ENCODE measurements around the gene FHOD1.
A peak's percentile ranks its signal among the peaks of the same experiment; 100 is the strongest.

The FHOD1 gene

GRCh38 chr16:67184453-67184994 lies 62.8 kb downstream of the FHOD1 start:
- DNase-seq (no peak), ATAC-seq (replicated peaks) (peak; percentile 4 to 8)
- no peaks in the 10 kb centered on the region for H3K9me3 Mint-ChIP-seq
- H3K27ac Mint-ChIP-seq = no peak overlapping the region
- H3K27me3 Mint-ChIP-seq = peaks cover 11 to 21% of the 10 kb centered on the region in 2 donors
- peak overlapping the region in 1 of 2 donors; percentile 88 for H3K4me3 Mint-ChIP-seq
- H3K4me1 Mint-ChIP-seq = peaks cover 12 to 14% of the 10 kb centered on the region in 2 donors
- H3K36me3 Mint-ChIP-seq = no peaks in the 10 kb centered on the region

DNA sequence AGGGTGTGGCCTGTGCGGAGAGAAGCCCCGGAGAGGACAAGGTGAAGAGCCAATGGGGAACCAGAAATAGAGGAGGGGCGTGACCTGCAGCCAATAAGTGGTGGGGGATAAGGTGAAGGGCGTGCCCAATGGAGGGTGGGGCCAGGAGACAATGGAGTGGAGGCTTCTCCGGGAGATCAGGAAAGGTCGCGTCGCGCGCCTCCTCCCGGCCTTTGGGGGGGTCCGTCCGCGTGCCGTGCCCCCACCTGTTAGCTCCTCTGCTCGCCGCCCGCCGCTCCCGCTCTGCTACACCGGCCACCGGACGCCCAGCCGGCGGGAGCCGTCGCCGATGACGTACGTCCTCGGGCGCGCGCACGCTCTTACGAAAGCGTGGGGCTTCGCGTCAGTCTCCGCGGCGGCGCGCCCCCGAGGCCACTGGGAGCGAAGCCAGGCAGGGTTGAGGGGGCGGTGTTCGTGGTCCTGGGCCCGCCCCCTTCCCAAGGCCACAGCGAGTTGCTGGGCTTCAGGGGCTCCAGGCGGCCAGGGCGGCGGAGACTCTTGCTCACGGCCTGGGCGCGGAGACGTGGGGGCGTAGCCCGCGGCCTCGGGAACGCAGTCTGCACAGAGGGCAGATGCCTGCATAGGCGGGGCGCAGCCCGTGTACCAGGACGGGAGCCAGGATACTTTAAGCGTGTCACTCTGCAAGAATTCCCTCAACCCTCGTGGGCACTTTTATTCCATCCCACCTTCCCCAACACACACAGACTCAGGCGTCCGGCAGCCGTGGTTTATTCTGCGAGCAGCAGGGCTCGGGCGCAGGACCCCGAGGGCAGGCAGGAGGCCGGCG lies 63.4 kb downstream of the FHOD1 start, which contains the start of gene MATCAP1:
TSS of gene MATCAP1 (minus strand) at position 337 of the 826 bp plus-strand sequence. CDS start 3,353 bp downstream, outside the sequence.
- Mint-ChIP-seq H3K4me1 (peaks cover 12 to 15% of the 10 kb centered on the region in 2 donors), H3K4me3 (peak within 1 kb of the TSS in 1 of 2 donors; percentile 88), H3K27ac (no peak within 1 kb of the TSS), H3K9me3 (no peaks in the 10 kb centered on the region), H3K36me3 (peaks cover 3% of the 10 kb centered on the region in 2 donors), H3K27me3 (peaks cover 15 to 28% of the 10 kb centered on the region in 2 donors)
- ATAC-seq (replicated peaks) (peak; percentile 96 to 97), DNase-seq (peak; percentile 91)

DNA sequence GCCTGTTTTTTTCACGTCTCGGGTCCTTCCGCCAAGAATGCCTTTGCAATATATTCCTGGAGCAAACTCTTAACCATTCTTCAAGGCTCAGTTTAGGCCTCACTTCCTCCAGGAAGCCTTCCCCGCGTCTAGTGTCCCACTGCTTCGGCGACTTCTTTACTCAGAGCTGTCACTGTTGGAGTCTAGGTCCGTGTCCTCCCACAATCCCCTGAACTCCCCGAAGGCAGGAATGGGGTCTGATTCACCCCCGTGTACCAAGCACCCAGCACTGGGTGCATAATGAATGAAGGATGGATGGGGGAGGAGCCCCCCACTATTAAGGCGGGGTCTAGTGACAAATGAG lies 64.0 kb downstream of the FHOD1 start:
- H3K27ac Mint-ChIP-seq = no peak overlapping the region
- no peak for DNase-seq
- ATAC-seq (replicated peaks) = no peak
- peaks cover 3 to 4% of the 10 kb centered on the region in 2 donors for H3K36me3 Mint-ChIP-seq
- no peaks in the 10 kb centered on the region for H3K9me3 Mint-ChIP-seq
- H3K27me3 Mint-ChIP-seq = peaks cover 21 to 34% of the 10 kb centered on the region in 2 donors
- no peak overlapping the region for H3K4me3 Mint-ChIP-seq
- peaks cover 12 to 21% of the 10 kb centered on the region in 2 donors for H3K4me1 Mint-ChIP-seq

GRCh38 chr16:67182288-67182687 lies 65.0 kb downstream of the FHOD1 start:
- H3K36me3 Mint-ChIP-seq = peaks cover 3 to 4% of the 10 kb centered on the region in 2 donors
- H3K27ac Mint-ChIP-seq = no peak overlapping the region
- no peak for DNase-seq
- peaks cover 31 to 39% of the 10 kb centered on the region in 2 donors for H3K27me3 Mint-ChIP-seq
- H3K4me1 Mint-ChIP-seq = peaks cover 18 to 31% of the 10 kb centered on the region in 2 donors
- no peak overlapping the region for H3K4me3 Mint-ChIP-seq
- H3K9me3 Mint-ChIP-seq = no peaks in the 10 kb centered on the region
- ATAC-seq (replicated peaks) = no peak

GRCh38 chr16:67181346-67181745 lies 65.9 kb downstream of the FHOD1 start:
- no peaks in the 10 kb centered on the region for H3K9me3 Mint-ChIP-seq
- no peak for ATAC-seq (replicated peaks)
- no peak overlapping the region for H3K27ac Mint-ChIP-seq
- peaks cover 3 to 4% of the 10 kb centered on the region in 2 donors for H3K36me3 Mint-ChIP-seq
- peaks cover 18 to 31% of the 10 kb centered on the region in 2 donors for H3K4me1 Mint-ChIP-seq
- no peak overlapping the region for H3K4me3 Mint-ChIP-seq
- no peak for DNase-seq
- peaks cover 34 to 39% of the 10 kb centered on the region in 2 donors for H3K27me3 Mint-ChIP-seq

GRCh38 chr16:67180166-67180565 lies 67.1 kb downstream of the FHOD1 start:
- Mint-ChIP-seq H3K9me3 (no peaks in the 10 kb centered on the region), H3K27me3 (peaks cover 35 to 46% of the 10 kb centered on the region in 2 donors), H3K27ac (no peak overlapping the region), H3K4me3 (no peak overlapping the region), H3K4me1 (peaks cover 13 to 25% of the 10 kb centered on the region in 2 donors), H3K36me3 (peaks cover 3 to 4% of the 10 kb centered on the region in 2 donors)
- ATAC-seq (replicated peaks) (no peak), DNase-seq (no peak)

GRCh38 chr16:67179421-67180080 lies 67.7 kb downstream of the FHOD1 start:
- peaks cover 3 to 4% of the 10 kb centered on the region in 2 donors for H3K36me3 Mint-ChIP-seq
- ATAC-seq (replicated peaks) = no peak
- H3K27me3 Mint-ChIP-seq = peaks cover 34 to 45% of the 10 kb centered on the region in 2 donors
- H3K27ac Mint-ChIP-seq = no peak overlapping the region
- H3K9me3 Mint-ChIP-seq = no peaks in the 10 kb centered on the region
- peaks cover 7 to 20% of the 10 kb centered on the region in 2 donors for H3K4me1 Mint-ChIP-seq
- H3K4me3 Mint-ChIP-seq = no peak overlapping the region
- no peak for DNase-seq
